Measurements from ENCODE around the gene CRYL1. TPM values are rescaled to one million over a fixed set of nuclear protein-coding genes. Genes with fewer than 3 reads are reported as not detected.

CRYL1 gene
- total and polyA plus RNA-seq, 2 of the 8 experiments (the other 6 are each of a cell fraction or from before 2014, with no cell fraction given): 1.9 to 6.4 TPM

DNA sequence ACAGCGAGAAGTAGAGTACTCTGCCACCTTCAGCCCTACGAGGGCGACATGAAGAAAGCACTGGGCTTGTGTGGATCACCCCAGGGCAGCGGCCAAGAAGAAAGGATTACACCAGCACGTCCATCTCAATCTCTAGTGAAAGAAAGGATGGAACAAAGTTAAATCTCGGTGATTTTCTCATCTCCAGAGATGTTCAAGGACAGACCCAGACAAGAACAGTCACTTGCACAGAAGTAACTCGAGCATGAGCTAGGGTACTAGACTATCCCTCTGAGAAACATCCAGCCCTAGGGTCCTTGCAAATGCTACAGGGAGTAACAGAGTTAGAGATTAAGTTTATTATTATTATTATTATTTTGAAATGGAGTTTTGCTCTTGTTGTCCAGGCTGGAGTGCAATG is 106.7 kb downstream of the CRYL1 start:
- Histone ChIP-seq H4K91ac (replicated peaks; ENCODE audit: insufficient read length, low read length) (no peak overlapping the region), H3K79me1 (ENCODE audit: low read depth, low read length) (no peaks in the 10 kb centered on the region), H3K36me3 (ENCODE audit: control insufficient read depth in 2 of 4, insufficient read depth in 4 of 4, low read length in 3 of 4) (no peaks in the 10 kb centered on the region), H3K4ac (replicated peaks; ENCODE audit: insufficient read length, low read depth, low read length) (no peak overlapping the region), H3K9ac (replicated peaks in 1 of 4; ENCODE audit: extremely low read depth in 1 of 4, low read depth in 3 of 4, low read length in 3 of 4) (no peak overlapping the region), H2BK5ac (ENCODE audit: low read depth, low read length) (no peak overlapping the region), H4K8ac (ENCODE audit: extremely low read depth, insufficient read depth, low read length) (no peak overlapping the region), H4K5ac (ENCODE audit: insufficient read length, low read depth, low read length) (no peak overlapping the region), H2AK5ac (ENCODE audit: low read depth, low read length) (no peak overlapping the region), H2BK120ac (replicated peaks; ENCODE audit: low read depth, low read length) (no peak overlapping the region), H3K27ac (ENCODE audit: low read depth, low read length) (no peak overlapping the region), H3K4me2 (ENCODE audit: insufficient read depth in 1 of 2, low read depth in 2 of 2, low read length in 2 of 2) (no peak overlapping the region), H4K20me1 (replicated peaks in 1 of 2; ENCODE audit: control insufficient read depth in 1 of 2, insufficient read depth in 2 of 2, low read length in 2 of 2) (no peaks in the 10 kb centered on the region), H3K27me3 (replicated peaks in 1 of 4; ENCODE audit: control insufficient read depth in 3 of 4, extremely low read depth in 1 of 4, insufficient read depth in 3 of 4, low read length in 3 of 4) (peaks cover 0 to 18% (median 12%) of the 10 kb centered on the region in 4 experiments; a peak in 6 of 7 replicates), H2AFZ (ENCODE audit: low read length) (no peak overlapping the region), H3K14ac (ENCODE audit: insufficient read length) (no peak overlapping the region), H3K79me2 (ENCODE audit: control insufficient read depth in 1 of 2, insufficient read depth in 2 of 2, low read length in 2 of 2) (no peaks in the 10 kb centered on the region), H3K23me2 (ENCODE audit: low read depth, low read length) (0 out of 2 replicates have a peak, but pooled peaks cover 2% of the 10 kb centered on the region), H3K18ac (ENCODE audit: extremely low read depth, low read length) (no peak overlapping the region), H2BK20ac (ENCODE audit: low read length) (no peak overlapping the region), H3K4me3 (ENCODE audit: extremely low read depth in 1 of 4, insufficient read depth in 2 of 4, low read depth in 3 of 4, low read length in 4 of 4) (no peak overlapping the region), H2BK15ac (ENCODE audit: low read length) (no peak overlapping the region), H3K4me1 (replicated peaks in 1 of 4; ENCODE audit: control insufficient read depth in 3 of 4, insufficient read depth in 4 of 4, low read length in 3 of 4) (peaks cover 0 to 5% (median 4%) of the 10 kb centered on the region in 4 experiments; a peak in 6 of 7 replicates), H3K23ac (ENCODE audit: insufficient read length) (no peak overlapping the region), H3K56ac (replicated peaks; ENCODE audit: insufficient read length, low read depth, low read length) (no peak overlapping the region), H3K9me3 (ENCODE audit: insufficient read depth in 2 of 2, low read depth in 1 of 2, low read length in 1 of 2) (peaks cover 0 to 9% of the 10 kb centered on the region in 2 experiments; a peak in 1 of 4 replicates), H2BK12ac (ENCODE audit: low read depth, low read length) (no peak overlapping the region)
- 93% methylated on average over 7 of the region's 7 CpGs; no CpG with 5 or more reads in 1 of the 2 experiments for WGBS, 2 experiments (ENCODE audit: extremely low coverage in 1 of 2, insufficient coverage in 1 of 2, insufficient read length in 1 of 2, insufficient replicate concordance in 2 of 2, low coverage in 1 of 2, low lambda C conversion rate in 2 of 2, missing lambda C conversion rate in 1 of 2)
- DNase-seq (ENCODE audit: low read depth in 1 of 2, low spot score in 2 of 2): no peak
- FAIRE-seq: no peak
- ChIA-PET POLR2A (ENCODE audit: partially characterized antibody) (no interaction called here), CTCF (ENCODE audit: partially characterized antibody) (no interaction called here)
- TF ChIP-seq SP2 (IDR thresholded peaks at IDR 0.05; ENCODE audit: low read length): no peak
- no peak for TF ChIP-seq ASH2L (IDR thresholded peaks at IDR 0.05; ENCODE audit: low read length)
- no peak for TF ChIP-seq HDAC6 (IDR thresholded peaks at IDR 0.05; ENCODE audit: low read depth, low read length)
- no peak for TF ChIP-seq EGR1 (IDR thresholded peaks at IDR 0.05; ENCODE audit: borderline replicate concordance, low read depth, low read length)
- no peak for TF ChIP-seq CEBPB (IDR thresholded peaks at IDR 0.05; ENCODE audit: low read depth, low read length)
- no peak for TF ChIP-seq RFX5 (IDR thresholded peaks at IDR 0.05; ENCODE audit: borderline replicate concordance, low read depth, low read length)
- no peak for TF ChIP-seq CTBP2 (IDR thresholded peaks at IDR 0.05; ENCODE audit: borderline replicate concordance, insufficient read depth, insufficient read length, low read length)
- TF ChIP-seq SP1 (IDR thresholded peaks at IDR 0.05; ENCODE audit: low read depth, low read length): no peak
- no peak for TF ChIP-seq MAFK (IDR thresholded peaks at IDR 0.05; ENCODE audit: low read depth, low read length)
- TF ChIP-seq CREB1 (IDR thresholded peaks at IDR 0.05): no peak
